Stomach (tissue), 4 donors: ENCODE measurements around the gene ZFP91.

Source experiments
- EP300 ChIP-seq: sonication (generic); formaldehyde crosslinking; IDR thresholded peaks from one replicate; pipeline ENCODE4 v1.6.1; 2017; ENCODE audit warnings: antibody characterized with exemption
- TF ChIP-seq, protein P1 (sequence below), 7 experiments: fragments of 450-650 bp in 4 of 7; fragments of 200-600 bp in 3 of 7; sonication (generic) in 3 of 7; IDR thresholded peaks; one replicate each; pipeline ENCODE4 v1.5.1; 2016 to 2019; ENCODE audit warnings: antibody characterized with exemption in 7 of 7, control low read depth in 2 of 7, mild to moderate bottlenecking in 1 of 7

DNA sequence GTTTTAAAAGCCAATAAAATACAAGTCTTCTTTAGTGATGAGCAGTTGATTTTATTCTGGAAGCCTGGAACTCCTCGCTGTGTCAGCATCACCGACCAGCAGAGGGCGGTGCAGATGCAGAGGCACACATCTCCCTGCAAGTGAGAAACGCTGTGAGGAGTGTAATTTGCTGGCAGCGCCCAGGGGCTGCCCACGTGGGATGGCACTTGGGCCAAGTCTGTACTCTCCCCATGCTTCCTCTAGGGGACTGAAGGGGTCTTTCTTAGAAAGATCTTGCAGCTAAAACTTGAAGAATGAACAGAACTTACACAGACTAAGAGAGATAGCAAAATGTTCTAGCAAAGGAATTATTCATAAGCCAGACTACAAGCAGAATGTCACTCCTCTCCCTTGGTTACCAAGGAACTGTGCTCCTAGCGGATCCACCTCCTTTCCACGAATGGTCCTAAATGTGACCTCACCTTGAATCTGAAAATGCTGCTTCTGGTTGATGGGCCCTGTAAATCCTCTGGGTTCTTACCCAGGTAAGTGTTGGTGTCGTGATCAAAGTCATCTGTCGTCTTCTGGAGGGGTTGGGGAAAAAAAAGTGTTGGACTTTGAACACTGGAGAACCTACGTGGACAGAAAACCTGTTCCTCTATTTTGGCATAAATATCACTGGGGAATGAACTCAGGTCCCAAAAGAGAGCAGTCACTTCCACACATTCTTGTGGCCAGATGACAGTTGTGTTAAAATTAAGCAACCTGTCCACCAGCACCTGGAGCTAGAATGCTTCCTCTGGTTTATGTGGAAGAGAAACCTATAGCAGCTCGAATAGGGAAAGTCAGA lies 75.4 kb downstream of the ZFP91 start:
- TF ChIP-seq, protein P1, sequence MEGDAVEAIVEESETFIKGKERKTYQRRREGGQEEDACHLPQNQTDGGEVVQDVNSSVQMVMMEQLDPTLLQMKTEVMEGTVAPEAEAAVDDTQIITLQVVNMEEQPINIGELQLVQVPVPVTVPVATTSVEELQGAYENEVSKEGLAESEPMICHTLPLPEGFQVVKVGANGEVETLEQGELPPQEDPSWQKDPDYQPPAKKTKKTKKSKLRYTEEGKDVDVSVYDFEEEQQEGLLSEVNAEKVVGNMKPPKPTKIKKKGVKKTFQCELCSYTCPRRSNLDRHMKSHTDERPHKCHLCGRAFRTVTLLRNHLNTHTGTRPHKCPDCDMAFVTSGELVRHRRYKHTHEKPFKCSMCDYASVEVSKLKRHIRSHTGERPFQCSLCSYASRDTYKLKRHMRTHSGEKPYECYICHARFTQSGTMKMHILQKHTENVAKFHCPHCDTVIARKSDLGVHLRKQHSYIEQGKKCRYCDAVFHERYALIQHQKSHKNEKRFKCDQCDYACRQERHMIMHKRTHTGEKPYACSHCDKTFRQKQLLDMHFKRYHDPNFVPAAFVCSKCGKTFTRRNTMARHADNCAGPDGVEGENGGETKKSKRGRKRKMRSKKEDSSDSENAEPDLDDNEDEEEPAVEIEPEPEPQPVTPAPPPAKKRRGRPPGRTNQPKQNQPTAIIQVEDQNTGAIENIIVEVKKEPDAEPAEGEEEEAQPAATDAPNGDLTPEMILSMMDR (IDR thresholded peaks at IDR 0.05): peak in 5 of 7 experiments; percentile 72 to 91 (median 84)
- TF ChIP-seq EP300: no peak
